G401 (cell line): ENCODE results near the gene KLHL3. TPM values are rescaled to one million over a fixed set of nuclear protein-coding genes. Genes with fewer than 3 reads are reported as not detected.

Experiments used
- DNase-seq: peaks from one replicate; pipeline ENCODE4 v3.0.0-alpha.2; 2015; ENCODE audit warnings: low spot score
- in situ Hi-C: cut with HindIII; loops from 2 replicates; pipeline ENCODE4 v1.10.0; 2016; ENCODE audit warnings: low sequenced_read_pairs, mixed read lengths
- total RNA-seq: library from RNA; depleted of rRNA; stranded (reverse); fragments of >200 nt; shearing (Covaris generic); gene quantifications from 2 replicates; pipeline ENCODE4 v1.2.3, GENCODE V29; 2014

Gene KLHL3
- total RNA-seq, 1 experiment from 2014 or later = 1.2 TPM

GRCh38 chr5:137621306-137621705, 114.6 kb downstream of the KLHL3 start:
- in situ Hi-C loops = no loop called here
- DNase-seq = no peak

DNA sequence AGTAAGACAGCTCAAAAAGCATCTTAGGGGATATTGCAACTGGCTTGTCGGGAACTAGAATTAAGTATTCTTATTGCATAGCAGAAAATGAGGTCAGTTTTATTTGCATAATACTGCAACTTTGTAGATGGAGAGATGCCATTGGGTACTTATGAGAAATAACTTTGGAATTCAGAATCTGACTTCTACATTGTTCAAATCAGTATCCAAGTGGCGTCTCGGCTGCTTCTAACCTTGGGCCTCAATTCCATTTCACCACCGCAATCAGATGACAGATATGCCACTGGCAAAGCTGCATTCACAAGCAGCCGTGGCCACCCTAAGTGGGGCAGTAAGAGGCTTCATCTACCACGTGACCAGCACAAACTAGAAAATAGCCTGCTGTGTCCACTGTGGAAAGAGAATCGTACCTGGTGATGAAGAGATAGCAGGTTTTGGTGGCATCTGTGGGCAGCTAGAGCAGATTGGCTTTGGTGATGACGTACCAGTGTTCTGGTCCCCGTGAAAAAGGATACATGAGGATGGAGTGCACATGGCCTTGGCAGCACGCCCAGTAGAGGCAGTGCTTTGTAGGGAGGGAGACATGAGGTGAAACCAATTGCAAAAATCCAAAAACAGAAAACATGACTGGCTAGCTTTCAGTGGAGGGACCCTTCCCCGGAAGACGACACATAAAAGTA, 116.6 kb downstream of the KLHL3 start:
- in situ Hi-C loops = no loop called here
- peak; percentile 99 for DNase-seq

GRCh38 chr5:137618476-137618875, 117.4 kb downstream of the KLHL3 start:
- no peak for DNase-seq
- in situ Hi-C loops = no loop called here

DNA sequence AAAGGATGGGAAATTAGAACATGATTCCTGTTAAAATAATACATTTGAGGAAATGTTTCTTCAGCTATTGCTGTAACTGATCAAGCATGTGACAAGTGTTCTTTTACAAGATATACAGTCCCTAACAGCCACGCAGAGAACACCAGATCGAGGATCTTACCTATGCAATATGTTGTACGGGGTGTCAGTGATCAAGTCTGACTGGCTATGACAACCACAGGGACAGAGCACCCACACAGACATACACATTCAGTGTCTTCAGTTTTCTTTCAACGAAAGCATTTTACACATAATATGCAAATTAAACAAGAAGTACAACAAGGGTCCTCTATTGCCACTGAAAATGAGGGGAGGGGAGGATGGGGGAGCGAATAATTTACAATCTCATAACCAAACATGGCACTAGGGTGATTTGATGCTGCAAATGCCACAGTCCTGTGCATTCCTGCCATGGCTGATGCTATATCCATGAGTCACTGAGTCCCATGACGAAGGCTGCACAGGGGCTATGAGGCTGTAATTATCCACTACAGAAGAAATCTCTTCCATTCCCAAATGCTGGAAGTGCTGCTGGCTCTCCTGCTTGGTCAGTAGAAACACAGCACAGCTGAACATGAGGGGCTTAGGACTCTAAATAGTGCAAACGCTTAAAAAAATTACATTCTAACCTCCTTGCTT, 118.2 kb downstream of the KLHL3 start:
- in situ Hi-C loops = no loop called here
- no peak for DNase-seq

DNA sequence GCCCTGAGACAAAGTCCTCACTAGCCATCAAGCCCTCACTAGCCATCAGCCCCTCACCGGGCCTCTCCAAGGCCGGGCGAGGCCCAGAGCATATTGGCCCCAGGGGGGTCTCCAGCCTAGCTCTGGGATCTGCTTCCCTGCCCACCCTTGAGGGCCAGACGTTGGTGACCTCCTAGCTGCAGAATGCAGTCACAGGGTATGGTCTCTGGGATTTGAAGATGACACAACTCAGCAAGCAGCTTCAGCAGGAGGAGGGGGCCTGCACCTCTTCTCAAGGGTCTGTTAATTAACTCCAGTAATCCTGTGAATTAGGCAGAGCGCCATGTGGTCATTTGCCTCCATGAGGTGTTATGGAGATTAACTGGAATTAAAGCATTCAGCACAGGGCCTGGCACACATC, 119.8 kb downstream of the KLHL3 start:
- in situ Hi-C loops = no loop called here
- DNase-seq = no peak

DNA sequence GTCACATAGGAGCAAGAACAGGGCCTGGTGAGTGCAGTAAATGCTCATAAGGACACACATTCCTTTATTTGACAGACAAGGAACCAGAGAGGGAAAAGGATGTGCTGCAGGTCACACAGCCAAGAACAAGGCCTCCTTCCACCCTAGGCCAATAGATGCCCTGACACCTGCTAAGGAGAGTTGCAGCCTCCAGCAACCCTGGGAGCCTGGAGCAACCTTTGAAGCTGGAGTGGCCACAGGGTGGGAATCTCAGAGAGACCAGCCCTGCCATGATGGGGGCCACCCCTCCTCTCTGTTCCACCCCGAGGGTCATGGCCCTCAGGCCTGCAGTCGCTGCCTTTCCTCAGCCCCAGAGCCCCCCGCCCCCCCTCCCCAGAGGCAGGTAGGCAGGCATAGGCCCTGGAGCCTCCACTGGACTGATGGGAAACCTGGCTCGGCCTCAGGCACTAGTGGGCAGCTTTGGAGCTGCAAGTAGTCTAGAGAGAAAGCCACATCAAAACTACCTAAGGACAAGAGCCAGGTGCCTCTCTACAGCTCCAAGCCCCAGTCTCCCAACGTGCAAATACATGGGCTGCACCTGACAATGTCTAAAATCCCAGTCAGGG, 120.6 kb downstream of the KLHL3 start:
- in situ Hi-C loops = no loop called here
- DNase-seq = no peak

DNA sequence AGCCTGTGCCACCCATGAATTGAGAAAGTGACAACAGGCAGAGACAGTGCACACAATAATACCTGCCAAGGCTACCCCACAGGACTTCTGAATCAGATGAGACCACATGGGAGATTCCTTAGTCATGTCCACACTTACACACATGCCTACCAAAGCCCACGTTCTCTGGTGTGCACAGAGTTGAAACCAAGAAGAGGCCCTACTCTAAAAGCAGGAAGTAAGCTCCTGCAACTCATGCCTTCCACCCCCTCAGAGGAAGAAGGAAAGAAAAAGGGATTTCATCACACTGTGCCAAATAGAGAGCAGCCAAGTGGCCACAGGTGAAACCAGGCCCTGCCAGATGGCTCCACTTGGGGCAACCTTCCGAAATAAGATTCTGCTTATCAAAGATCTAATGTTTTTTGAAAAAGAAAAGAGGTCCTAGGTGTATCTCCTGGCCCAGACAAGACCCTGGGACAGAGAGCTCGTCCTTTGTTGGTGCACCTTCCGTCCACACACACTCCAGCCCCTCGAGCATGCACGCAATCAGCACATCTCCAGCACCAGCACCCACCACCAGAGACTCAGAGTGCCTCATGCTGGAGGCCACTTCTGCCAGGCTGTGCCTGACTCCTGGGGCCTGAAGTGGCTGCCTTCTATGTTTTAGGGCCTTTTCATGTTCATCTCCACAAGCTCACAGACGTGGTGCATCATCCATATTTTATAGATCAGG, 122.2 kb downstream of the KLHL3 start:
- DNase-seq = peak; percentile 80
- in situ Hi-C loops = no loop called here

GRCh38 chr5:137612576-137612975, 123.3 kb downstream of the KLHL3 start:
- DNase-seq = no peak
- in situ Hi-C loops = no loop called here

DNA sequence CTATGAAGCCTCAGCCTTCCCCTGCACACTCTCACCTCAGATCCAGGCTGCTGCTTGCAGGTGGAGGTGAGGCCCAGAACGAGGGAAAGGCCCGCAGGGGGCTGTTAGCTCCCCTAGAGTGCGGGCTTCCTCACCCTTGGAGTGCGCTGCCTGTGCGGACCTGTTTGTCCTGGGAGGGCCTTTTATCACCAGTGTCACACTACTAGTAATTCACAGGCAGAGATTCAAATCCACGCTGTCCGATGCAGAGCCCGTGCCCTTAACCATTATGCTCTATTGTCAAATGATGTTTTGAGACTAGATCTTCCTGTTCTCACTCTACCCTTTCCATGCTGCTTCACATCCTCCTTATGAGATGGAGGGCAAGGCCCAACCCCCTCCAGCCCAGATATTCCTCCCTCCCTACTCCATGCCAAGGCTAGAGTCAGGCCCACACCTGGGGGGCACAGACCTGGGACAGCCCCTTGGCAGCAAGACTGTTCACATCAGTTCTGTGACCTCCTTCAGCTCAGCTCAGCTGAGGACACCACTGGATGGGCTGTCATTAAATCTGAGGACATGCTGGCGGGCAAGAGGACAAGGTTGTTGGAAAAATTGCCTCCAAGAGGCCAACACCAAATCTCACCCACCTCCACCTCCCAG, 124.0 kb downstream of the KLHL3 start:
- in situ Hi-C loops = no loop called here
- DNase-seq = no peak

DNA sequence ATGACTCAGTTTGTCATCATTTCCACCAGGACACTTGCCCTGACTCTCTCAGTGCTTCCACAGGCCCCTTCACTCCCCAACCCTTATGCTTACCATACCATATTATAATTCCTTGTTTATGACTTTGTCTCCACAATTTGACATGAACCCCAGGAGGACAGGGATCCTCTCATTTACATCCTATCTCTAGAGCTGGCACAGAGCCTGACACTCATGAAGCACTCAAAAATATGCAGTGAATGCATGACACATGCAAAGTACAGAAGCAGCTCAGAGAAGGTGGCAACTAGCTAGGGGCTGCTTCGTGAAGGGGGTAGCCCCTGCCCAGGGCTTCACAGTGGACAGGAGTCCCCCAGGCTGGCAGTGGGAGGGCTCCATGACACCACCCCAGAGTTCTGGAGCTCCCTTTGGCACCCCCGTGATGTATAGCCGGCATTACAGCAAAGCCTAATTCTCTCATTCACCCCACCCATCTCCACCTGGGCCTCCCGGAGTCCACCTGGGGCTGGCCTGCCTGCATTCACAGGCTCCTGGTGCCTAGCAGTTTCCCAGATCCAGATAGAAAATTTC, 124.8 kb downstream of the KLHL3 start:
- DNase-seq = no peak
- in situ Hi-C loops = no loop called here

DNA sequence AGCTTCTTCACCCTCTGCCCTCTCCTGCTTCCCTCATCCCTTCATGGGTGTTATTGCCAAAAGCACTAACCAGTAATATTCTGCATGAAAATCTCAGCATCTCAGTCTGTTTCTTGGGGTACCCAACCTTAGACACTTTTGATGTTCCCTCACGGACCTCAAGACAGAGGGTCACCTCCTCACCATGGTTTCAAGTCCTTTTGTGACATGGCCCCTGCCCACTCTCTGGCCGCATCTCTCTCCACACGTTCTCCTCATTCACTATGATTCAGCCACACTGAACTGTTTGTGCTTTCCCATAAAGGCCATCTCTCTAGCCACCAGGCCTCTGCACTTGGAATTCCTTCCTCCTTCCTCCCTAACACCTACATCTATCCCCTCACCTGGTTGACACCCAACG, 125.3 kb downstream of the KLHL3 start:
- in situ Hi-C loops = no loop called here
- DNase-seq = no peak

DNA sequence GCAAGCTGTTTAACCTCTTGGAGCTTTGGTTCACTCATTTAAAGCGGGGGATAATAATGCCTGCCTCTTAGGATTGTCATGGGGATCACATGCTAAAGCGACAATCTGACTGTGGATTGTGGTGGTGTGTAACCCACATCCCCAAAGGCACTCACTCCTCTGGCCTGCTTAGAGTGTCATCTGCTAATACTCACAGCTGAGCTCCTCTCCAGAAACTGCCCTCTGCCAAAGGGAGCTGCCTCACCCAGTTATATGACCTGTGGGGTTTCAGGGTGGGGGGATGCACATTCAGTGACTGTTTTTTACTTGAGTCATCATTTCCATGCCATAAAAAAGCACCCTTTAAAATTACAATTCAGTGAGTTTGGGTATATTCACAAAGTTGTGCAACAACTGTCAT, 126.8 kb downstream of the KLHL3 start:
- DNase-seq = no peak
- in situ Hi-C loops = no loop called here

- in situ Hi-C loops = no loop called here
- DNase-seq = no peak
These were observed 128.1 kb downstream of the KLHL3 start for GRCh38 chr5:137607771-137608170.

DNA sequence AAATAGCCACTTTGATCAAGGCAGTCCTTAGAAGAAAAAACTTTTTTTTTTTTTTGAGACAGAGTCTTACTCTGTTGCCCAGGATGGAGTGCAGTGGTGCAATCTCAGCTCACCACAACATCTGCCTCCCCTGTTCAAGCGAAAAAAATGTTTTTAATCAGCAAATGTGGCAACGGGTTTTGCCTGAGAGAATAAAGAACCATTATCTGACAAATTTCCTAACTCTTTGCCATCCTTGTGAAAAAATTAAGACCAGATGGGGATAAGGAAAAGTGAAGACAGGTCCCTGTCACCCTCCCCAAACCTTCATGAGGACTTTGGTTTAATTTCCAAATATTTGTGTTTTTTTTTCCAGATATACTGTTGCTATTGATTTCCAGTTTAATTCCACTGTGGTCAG, 129.5 kb downstream of the KLHL3 start:
- DNase-seq = no peak
- in situ Hi-C loops = no loop called here

DNA sequence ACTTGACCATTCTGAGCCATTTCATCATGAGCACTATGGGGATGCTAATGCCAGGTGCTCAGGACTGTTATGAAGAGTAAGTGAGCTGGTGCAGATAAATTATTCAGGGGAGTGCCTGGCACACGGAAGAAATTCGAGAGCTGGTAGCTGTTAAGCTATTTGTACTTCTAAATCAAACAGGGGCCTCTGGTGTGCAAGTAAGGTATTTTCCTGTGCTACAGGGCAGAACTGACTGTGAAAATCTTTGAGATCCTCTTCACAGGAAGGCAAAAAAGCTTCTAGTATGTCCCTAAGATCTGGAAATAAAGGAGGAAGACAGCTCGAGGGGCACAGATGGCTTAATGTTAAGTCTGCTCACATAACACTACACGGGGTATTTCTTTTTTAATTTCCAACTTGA, 130.5 kb downstream of the KLHL3 start:
- in situ Hi-C loops = no loop called here
- DNase-seq = peak; percentile 93

GRCh38 chr5:137604348-137605095, 131.4 kb downstream of the KLHL3 start:
- peak; percentile 53 for DNase-seq
- in situ Hi-C loops = no loop called here

DNA sequence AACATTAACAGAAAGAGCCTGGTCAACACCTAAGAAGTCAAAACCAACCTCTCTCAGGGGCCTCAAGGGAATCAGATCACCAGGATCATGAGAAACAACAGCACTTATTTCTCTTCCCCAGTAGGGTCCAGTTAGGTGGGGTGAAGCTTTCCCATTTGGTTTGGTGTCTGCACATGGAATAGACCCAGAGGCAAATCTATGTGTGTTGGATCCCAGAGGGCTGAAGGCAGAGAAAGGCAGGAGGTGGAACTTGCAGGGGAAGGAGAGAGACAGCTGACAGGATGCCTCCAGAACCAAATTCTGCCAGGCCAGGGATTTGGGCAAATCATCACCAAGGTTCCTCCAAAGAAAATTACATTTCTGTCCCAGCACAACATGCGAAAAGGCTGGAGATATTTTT, 132.0 kb downstream of the KLHL3 start:
- peak; percentile 56 for DNase-seq
- in situ Hi-C loops = no loop called here

GRCh38 chr5:137603356-137603755, 132.5 kb downstream of the KLHL3 start:
- peak; percentile 15 for DNase-seq
- in situ Hi-C loops = no loop called here
